Subcutaneous adipose tissue (tissue), 4 donors: ENCODE data around the gene SLC1A7. TPM values are rescaled to one million over a fixed set of nuclear protein-coding genes. Genes with fewer than 3 reads are reported as not detected.

Experiments used
- CTCF ChIP-seq: fragments of 450-650 bp; IDR thresholded peaks from one replicate; pipeline ENCODE4 v1.5.1; 2016; ENCODE audit warnings: low read depth, mild to moderate bottlenecking, control low read depth, antibody characterized with exemption, moderate library complexity
- total RNA-seq, 4 donors: library from RNA; depleted of rRNA; stranded (reverse); fragments of >200 nt; gene quantifications; one replicate each; pipeline ENCODE4 v1.1.0, GENCODE V29; 2016

Gene SLC1A7
- total RNA-seq, 4 donors from 2014 or later = 0.17 to 0.94 TPM; not detected in 2

GRCh38 chr1:53061123-53061858 is 81.1 kb downstream of the SLC1A7 start:
- TF ChIP-seq CTCF = no peak

- TF ChIP-seq CTCF = no peak
These were observed 81.9 kb downstream of the SLC1A7 start for GRCh38 chr1:53060579-53060978.

GRCh38 chr1:53057127-53057526 is 85.3 kb downstream of the SLC1A7 start:
- TF ChIP-seq CTCF = no peak

GRCh38 chr1:53051676-53052075 is 90.8 kb downstream of the SLC1A7 start:
- TF ChIP-seq CTCF = no peak

GRCh38 chr1:53050310-53050709 is 92.1 kb downstream of the SLC1A7 start:
- TF ChIP-seq CTCF = no peak

GRCh38 chr1:53049574-53049967 is 92.9 kb downstream of the SLC1A7 start:
- TF ChIP-seq CTCF = no peak

- no peak for TF ChIP-seq CTCF
These were observed 93.4 kb downstream of the SLC1A7 start for GRCh38 chr1:53048960-53049573.
